RKO (cell line): ENCODE data around the gene NIPAL1.

Experiments used
- DNase-seq: peaks from one replicate; pipeline ENCODE4 v3.0.0-alpha.2; 2016; ENCODE audit warnings: low spot score

The NIPAL1 gene

GRCh38 chr4:48027653-48028052 is 11.1 kb downstream of the NIPAL1 start:
- DNase-seq, result no peak

GRCh38 chr4:48028696-48029095 is 12.1 kb downstream of the NIPAL1 start:
- DNase-seq, result no peak

DNA sequence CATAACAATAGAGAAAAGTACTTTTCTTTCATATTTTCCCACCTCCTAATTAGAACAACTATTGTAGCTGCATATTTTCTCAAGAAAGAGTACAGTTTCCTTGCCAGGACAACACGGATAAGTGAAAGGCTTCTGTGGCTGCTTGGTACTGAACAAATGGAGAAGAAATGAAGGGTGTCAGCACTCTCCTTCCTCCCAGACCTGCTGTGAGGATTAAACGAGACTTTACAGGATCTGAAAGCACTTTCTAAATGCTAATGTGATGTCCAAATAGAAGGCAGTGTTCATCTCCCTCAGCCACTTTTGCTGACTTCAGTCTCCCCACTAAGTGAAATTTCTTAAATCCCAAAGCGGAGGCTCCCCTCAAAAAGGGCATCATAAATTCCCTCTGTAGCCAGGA is 13.9 kb downstream of the NIPAL1 start:
- no peak for DNase-seq

- DNase-seq, result no peak
Measured at GRCh38 chr4:48031802-48032525, 15.4 kb downstream of the NIPAL1 start.

GRCh38 chr4:48032721-48033120 is 16.1 kb downstream of the NIPAL1 start:
- DNase-seq, result no peak

- DNase-seq, result no peak
Measured at GRCh38 chr4:48033412-48033811, 16.8 kb downstream of the NIPAL1 start.

DNA sequence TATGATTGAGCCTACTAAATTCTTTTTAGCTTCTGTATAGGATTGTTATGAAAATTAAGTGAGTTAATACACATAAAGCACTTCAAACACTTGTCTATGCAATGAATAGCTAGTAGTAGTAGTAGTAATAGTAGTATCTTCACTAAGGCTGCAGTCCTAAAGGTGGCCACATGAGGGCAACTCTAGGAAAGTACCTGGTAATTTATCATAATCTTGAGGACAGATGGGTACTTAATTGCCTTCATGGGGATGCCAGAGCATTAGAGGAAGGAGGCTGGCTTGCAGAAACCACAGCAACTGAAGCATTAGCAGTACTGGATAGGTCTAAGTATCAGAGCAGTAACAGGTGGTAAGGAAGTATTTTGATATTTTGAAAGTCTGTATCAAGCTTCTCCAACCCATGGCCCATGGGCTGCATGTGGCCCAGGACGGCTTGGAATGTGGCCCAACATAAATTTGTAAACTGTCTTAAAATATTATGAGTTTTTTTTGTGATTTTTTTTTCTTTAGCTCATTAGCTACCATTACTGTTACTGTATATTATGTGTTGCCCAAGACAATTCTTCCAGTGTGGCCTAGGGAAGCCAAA is 17.3 kb downstream of the NIPAL1 start:
- DNase-seq, result peak; percentile 34

DNA sequence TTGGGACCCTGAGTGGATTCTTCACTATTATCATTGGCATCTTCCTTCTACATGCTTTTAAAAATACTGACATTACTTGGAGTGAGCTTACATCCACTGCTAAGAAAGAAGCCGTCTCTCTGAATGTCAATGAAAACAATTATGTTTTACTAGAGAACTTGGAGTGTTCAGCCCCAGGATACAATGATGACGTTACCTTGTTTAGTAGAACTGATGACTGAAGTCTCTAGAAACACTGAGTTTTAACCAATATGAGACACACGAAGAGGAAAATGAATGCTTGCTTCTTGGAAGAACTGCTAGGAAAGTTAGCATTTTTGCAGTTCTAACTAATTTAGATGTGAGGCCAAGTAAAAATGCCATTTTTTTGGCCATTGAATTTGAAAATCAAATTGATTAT is 19.4 kb downstream of the NIPAL1 start:
- DNase-seq, result no peak

GRCh38 chr4:48037117-48037462 is 20.5 kb downstream of the NIPAL1 start:
- DNase-seq, result no peak

DNA sequence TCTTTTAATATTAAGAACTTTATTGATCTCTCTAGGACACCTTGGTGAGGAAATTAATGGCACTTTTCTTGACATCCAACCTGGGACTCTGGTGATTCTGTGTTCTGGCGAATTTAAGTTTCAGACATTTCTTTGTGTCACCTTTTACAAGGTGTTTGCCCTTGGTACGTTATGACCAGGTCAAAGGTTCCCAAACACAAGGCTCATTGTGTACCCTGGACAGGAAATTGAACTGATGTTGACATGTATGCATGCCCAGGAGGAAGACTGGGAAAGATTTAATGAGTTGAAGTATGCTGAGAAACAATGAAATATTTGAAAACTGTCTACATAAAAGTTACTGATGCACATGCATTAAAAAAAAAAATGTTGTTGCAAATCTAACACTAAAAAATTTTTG is 22.1 kb downstream of the NIPAL1 start:
- DNase-seq, result no peak

- DNase-seq, result no peak
Measured at GRCh38 chr4:48039561-48039960, 23.0 kb downstream of the NIPAL1 start.

- DNase-seq, result no peak
Measured at GRCh38 chr4:48041535-48042137, 25.1 kb downstream of the NIPAL1 start.

- DNase-seq, result no peak
Measured at GRCh38 chr4:48042979-48043461, 26.4 kb downstream of the NIPAL1 start.

GRCh38 chr4:48043504-48043903 is 26.9 kb downstream of the NIPAL1 start:
- no peak for DNase-seq

- DNase-seq, result no peak
Measured at GRCh38 chr4:48044298-48044697, 27.7 kb downstream of the NIPAL1 start.

GRCh38 chr4:48046059-48046458 is 29.5 kb downstream of the NIPAL1 start:
- DNase-seq, result no peak

- no peak for DNase-seq
Measured at GRCh38 chr4:48047421-48047844, 30.9 kb downstream of the NIPAL1 start.

GRCh38 chr4:48047896-48048295 is 31.3 kb downstream of the NIPAL1 start:
- no peak for DNase-seq

DNA sequence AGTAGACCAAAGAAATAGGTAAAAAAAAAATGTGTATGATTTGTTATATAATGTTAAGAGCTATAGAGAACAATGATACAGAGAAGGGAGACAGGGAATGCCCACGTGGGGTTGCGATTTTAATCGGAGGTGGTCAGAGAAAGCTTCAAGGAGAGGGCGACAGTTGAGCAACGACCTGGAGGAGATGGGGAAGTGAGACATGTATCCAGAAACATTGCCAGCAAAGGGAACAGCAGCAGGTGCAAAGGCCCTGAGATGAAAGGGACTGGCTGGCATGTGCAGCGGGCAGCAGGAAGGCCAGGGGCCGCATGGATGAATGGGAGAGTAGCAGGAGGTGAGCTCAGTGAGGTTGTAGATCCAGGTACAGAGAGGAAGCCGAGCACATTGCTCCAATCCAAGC is 32.9 kb downstream of the NIPAL1 start:
- DNase-seq, result no peak

- no peak for DNase-seq
Measured at GRCh38 chr4:48051078-48051477, 34.5 kb downstream of the NIPAL1 start.

DNA sequence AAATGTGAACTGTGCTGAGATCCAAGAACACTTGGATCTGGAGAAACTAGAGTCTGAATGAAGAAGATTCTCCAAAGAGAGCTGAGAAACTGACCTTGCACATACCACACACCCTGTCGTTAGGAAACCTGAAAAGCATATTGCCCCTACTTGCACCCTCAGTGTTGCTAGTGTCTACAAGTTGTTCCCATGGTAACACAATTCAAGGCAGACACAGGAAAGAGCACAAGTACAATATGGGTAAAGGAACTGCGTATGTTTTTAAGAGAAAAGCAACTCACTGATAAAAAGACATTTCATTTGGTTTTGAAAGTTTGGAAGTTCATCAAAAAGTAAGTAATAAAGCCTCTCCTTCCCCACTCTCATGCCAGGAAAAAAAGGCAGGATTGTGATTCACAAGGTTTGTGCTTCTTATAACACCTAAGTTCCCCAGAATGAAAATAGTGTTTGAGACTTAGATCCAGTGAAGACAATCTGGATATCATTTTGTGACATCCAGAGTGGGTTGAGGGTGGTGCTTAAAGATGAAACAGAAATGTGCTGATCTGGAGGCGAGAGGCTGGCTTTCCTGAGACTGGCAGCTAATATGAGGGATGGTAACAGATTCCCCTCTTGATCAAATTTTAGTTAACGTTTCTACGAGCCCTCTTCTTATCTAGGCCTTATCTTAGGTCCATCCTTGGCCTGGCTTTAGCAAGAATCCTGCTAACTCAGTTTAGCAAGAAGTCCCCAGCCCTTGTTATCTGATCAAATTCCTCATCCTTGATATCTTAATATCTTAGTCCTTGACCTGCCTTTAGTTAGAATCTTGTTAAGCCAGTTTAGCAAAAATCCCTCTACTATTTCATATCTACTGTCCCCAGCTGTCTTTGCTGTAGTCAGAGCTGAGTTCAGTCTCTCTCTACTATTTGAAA is 42.3 kb downstream of the NIPAL1 start:
- no peak for DNase-seq

GRCh38 chr4:48064349-48064748 is 47.8 kb downstream of the NIPAL1 start:
- DNase-seq, result no peak
